H9 (cell line): ENCODE data around the gene PMS1. TPM values are rescaled to one million over a fixed set of nuclear protein-coding genes. Genes with fewer than 3 reads are reported as not detected.

Experiments
- DNase-seq: peaks from one replicate; pipeline ENCODE4 v3.0.0-alpha.2; 2017
- H2AFZ ChIP-seq: one replicate; pipeline ENCODE4 v1.6.1; 2013; ENCODE audit warnings: mild to moderate bottlenecking, low read length, control low read depth, moderate library complexity
- H2AK5ac ChIP-seq: 2 replicates; pipeline ENCODE4 v1.6.1; 2013; ENCODE audit warnings: low read length, control low read depth, mixed read lengths; ENCODE audit not compliant: insufficient read length
- H2BK120ac ChIP-seq: one replicate; pipeline ENCODE4 v1.6.1; 2013; ENCODE audit warnings: low read depth, mild to moderate bottlenecking, low read length, control low read depth, inconsistent platforms; ENCODE audit not compliant: poor library complexity, severe bottlenecking
- H2BK12ac ChIP-seq: 2 replicates; pipeline ENCODE4 v1.6.1; 2013; ENCODE audit warnings: low read length, control low read depth, mixed read lengths, low read depth; ENCODE audit not compliant: insufficient read length
- H2BK15ac ChIP-seq: 2 replicates; pipeline ENCODE4 v1.6.1; 2013; ENCODE audit warnings: low read depth, low read length, control low read depth
- H2BK20ac ChIP-seq: one replicate; pipeline ENCODE4 v1.6.1; 2013; ENCODE audit warnings: low read depth, mild to moderate bottlenecking, low read length, control low read depth, inconsistent platforms; ENCODE audit not compliant: poor library complexity, severe bottlenecking
- H2BK5ac ChIP-seq: 2 replicates; pipeline ENCODE4 v1.6.1; 2013; ENCODE audit warnings: low read length, control low read depth, mixed read lengths; ENCODE audit not compliant: insufficient read length
- H3K14ac ChIP-seq: 2 replicates; pipeline ENCODE4 v1.6.1; 2013; ENCODE audit warnings: low read length, control low read depth; ENCODE audit not compliant: insufficient read depth
- H3K18ac ChIP-seq: 2 replicates; pipeline ENCODE4 v1.6.1; 2013; ENCODE audit warnings: low read depth, mild to moderate bottlenecking, mixed read lengths, low read length, control low read depth; ENCODE audit not compliant: insufficient read length
- H3K23ac ChIP-seq: 2 replicates; pipeline ENCODE4 v1.6.1; 2013; ENCODE audit warnings: low read length, control low read depth, mixed read lengths, low read depth; ENCODE audit not compliant: insufficient read length
- H3K23me2 ChIP-seq: 2 replicates; pipeline ENCODE4 v1.6.1; 2013; ENCODE audit warnings: low read depth, mild to moderate bottlenecking, mixed read lengths, low read length, control low read depth; ENCODE audit not compliant: insufficient read length, poor library complexity, severe bottlenecking
- H3K27ac ChIP-seq: 2 replicates; pipeline ENCODE4 v1.5.1; 2013; ENCODE audit warnings: low read length, control low read depth, mixed read lengths, low read depth; ENCODE audit not compliant: insufficient read length
- H3K27me3 ChIP-seq: 2 replicates; pipeline ENCODE4 v1.6.1; 2013; ENCODE audit warnings: low read length, control low read depth, inconsistent platforms; ENCODE audit not compliant: insufficient read depth
- H3K4ac ChIP-seq: 2 replicates; pipeline ENCODE4 v1.6.1; 2013; ENCODE audit warnings: low read depth, mild to moderate bottlenecking, control low read depth, inconsistent platforms, low read length, moderate library complexity
- H3K4me1 ChIP-seq: 2 replicates; pipeline ENCODE4 v1.6.1; 2013; ENCODE audit warnings: low read length, control low read depth, inconsistent platforms; ENCODE audit not compliant: insufficient read depth
- H3K4me2 ChIP-seq: 2 replicates; pipeline ENCODE4 v1.6.1; 2013; ENCODE audit warnings: low read length, control low read depth, mixed read lengths; ENCODE audit not compliant: insufficient read length, insufficient read depth
- H3K56ac ChIP-seq: 2 replicates; pipeline ENCODE4 v1.6.1; 2013; ENCODE audit warnings: low read depth, mild to moderate bottlenecking, mixed read lengths, low read length, control low read depth; ENCODE audit not compliant: insufficient read length
- H3K79me1 ChIP-seq: 2 replicates; pipeline ENCODE4 v1.6.1; 2013; ENCODE audit warnings: low read depth, mild to moderate bottlenecking, moderate library complexity, low read length, control low read depth, inconsistent platforms; ENCODE audit not compliant: insufficient read depth, poor library complexity, severe bottlenecking
- H3K79me2 ChIP-seq: 2 replicates; pipeline ENCODE4 v1.6.1; 2013; ENCODE audit warnings: low read length, control low read depth, inconsistent platforms; ENCODE audit not compliant: insufficient read depth
- H3K9ac ChIP-seq: 2 replicates; pipeline ENCODE4 v1.6.1; 2013; ENCODE audit warnings: low read length, control low read depth, mixed read lengths; ENCODE audit not compliant: insufficient read length; ENCODE audit errors: extremely low read depth
- H3K9me3 ChIP-seq: one replicate; pipeline ENCODE4 v1.6.1; 2013; ENCODE audit warnings: low read depth, low read length, inconsistent platforms; ENCODE audit not compliant: control insufficient read depth
- H3T11ph ChIP-seq: one replicate; pipeline ENCODE4 v1.6.1; 2013; ENCODE audit warnings: mild to moderate bottlenecking, low read length, control low read depth, inconsistent platforms
- H4K20me1 ChIP-seq: one replicate; pipeline ENCODE4 v1.6.1; 2013; ENCODE audit not compliant: control insufficient read depth, insufficient read length, insufficient read depth
- H4K5ac ChIP-seq: 2 replicates; pipeline ENCODE4 v1.6.1; 2013; ENCODE audit warnings: low read depth, mild to moderate bottlenecking, mixed read lengths, low read length, control low read depth; ENCODE audit not compliant: insufficient read length
- H4K8ac ChIP-seq: replicated peaks from 2 replicates; pipeline ENCODE4 v1.6.1; 2013; ENCODE audit warnings: low read length, control low read depth, mixed read lengths, low read depth; ENCODE audit not compliant: insufficient read length
- H4K91ac ChIP-seq: 2 replicates; pipeline ENCODE4 v1.6.1; 2013; ENCODE audit warnings: low read depth, mild to moderate bottlenecking, moderate library complexity, mixed read lengths, low read length, control low read depth; ENCODE audit not compliant: insufficient read length
- H3K27ac Mint-ChIP-seq, 3 experiments: 2 replicates in 2 of 3; 3 replicates in 1 of 3; pipeline ENCODE4 v1.8.0; 2020 to 2021; ENCODE audit warnings: mixed read lengths in 3 of 3, mild to moderate bottlenecking in 1 of 3, moderate library complexity in 1 of 3
- H3K27me3 Mint-ChIP-seq: 2 replicates; pipeline ENCODE4 v1.8.0; 2021; ENCODE audit warnings: low read depth, mild to moderate bottlenecking, moderate library complexity, mixed read lengths
- H3K36me3 Mint-ChIP-seq, 3 experiments: 2 replicates in 2 of 3; 3 replicates in 1 of 3; pipeline ENCODE4 v1.8.0; 2020 to 2021; ENCODE audit warnings: low read depth in 3 of 3, mixed read lengths in 3 of 3; ENCODE audit not compliant: insufficient read depth in 1 of 3
- H3K4me1 Mint-ChIP-seq, 2 experiments: 2 replicates each; pipeline ENCODE4 v1.8.0; 2020; ENCODE audit warnings: mixed read lengths in 2 of 2
- H3K4me3 Mint-ChIP-seq, 2 experiments: 2 replicates in 1 of 2; 3 replicates in 1 of 2; pipeline ENCODE4 v1.8.0; 2020 to 2021; ENCODE audit warnings: mild to moderate bottlenecking in 2 of 2, mixed read lengths in 2 of 2, moderate library complexity in 1 of 2
- H3K9me3 Mint-ChIP-seq, 2 experiments: 2 replicates in 1 of 2; 3 replicates in 1 of 2; pipeline ENCODE4 v1.8.0; 2020; ENCODE audit warnings: mild to moderate bottlenecking in 2 of 2, mixed read lengths in 2 of 2, moderate library complexity in 1 of 2
- WGBS: extraction: QIAGEN DNeasy Blood & Tissue Kit; methylation state at CpG from one replicate; pipeline ENCODE4 v1.1.7; 2013; ENCODE audit warnings: missing lambda C conversion rate, low lambda C conversion rate, mixed read lengths; ENCODE audit not compliant: insufficient read length; ENCODE audit errors: extremely low coverage; 5-methylcytosine and 5-hydroxymethylcytosine counted together
- total RNA-seq: library from RNA; stranded (reverse); gene quantifications from 2 replicates; pipeline ENCODE4 v1.2.1, GENCODE V29; 2021
- TF ChIP-seq, protein P1 (sequence below): fragments of 200-600 bp; sonication (generic); conservative IDR thresholded peaks from 3 replicates; pipeline ENCODE4 v1.8.0; 2021; ENCODE audit warnings: antibody characterized with exemption, mild to moderate bottlenecking

Gene PMS1
- total RNA-seq, 1 experiment from 2014 or later: 47.2 TPM

DNA sequence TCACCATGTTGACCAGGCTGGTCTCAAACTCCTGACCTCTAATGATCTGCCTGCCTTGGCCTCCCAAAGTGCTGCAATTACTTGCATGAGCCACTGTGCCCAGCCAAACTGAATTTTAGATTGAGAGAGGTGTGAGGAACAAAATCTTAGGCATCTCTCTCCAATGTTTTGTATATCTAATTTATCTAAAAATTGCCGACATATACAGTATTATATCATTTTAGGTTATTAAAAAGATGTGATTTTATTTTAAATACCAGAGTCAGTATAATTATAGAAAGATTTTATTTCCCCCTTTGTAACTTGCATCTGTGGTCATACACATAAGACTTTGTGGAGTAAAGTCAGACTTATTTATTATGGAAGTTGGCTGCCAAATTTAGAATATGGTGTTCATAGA is 10.1 kb downstream of the PMS1 start:
- H2BK15ac ChIP-seq: no peak overlapping the region
- no peak overlapping the region for H3K23ac ChIP-seq
- H2AFZ ChIP-seq: no peak overlapping the region
- H3K27me3 Mint-ChIP-seq: no peaks in the 10 kb centered on the region
- no peaks in the 10 kb centered on the region for H3K4me1 ChIP-seq
- WGBS: no CpG with 5 or more reads among the region's 1 CpG
- H3K14ac ChIP-seq: no peak overlapping the region
- no peaks in the 10 kb centered on the region for H3K27me3 ChIP-seq
- H3K4me1 Mint-ChIP-seq: peaks cover 0 to 2% of the 10 kb centered on the region in 2 experiments; a peak in 1 of 4 replicates
- H2BK120ac ChIP-seq: no peak overlapping the region
- H2BK20ac ChIP-seq: no peak overlapping the region
- no peak overlapping the region for H3K27ac ChIP-seq
- H2AK5ac ChIP-seq: no peak overlapping the region
- H4K91ac ChIP-seq: no peak overlapping the region
- no peak overlapping the region for H4K8ac ChIP-seq
- no peak for DNase-seq
- no peak overlapping the region for H3T11ph ChIP-seq
- H2BK5ac ChIP-seq: no peak overlapping the region
- H3K79me1 ChIP-seq: no peaks in the 10 kb centered on the region
- no peaks in the 10 kb centered on the region for H3K23me2 ChIP-seq
- H3K79me2 ChIP-seq: peaks cover 2% of the 10 kb centered on the region; the same call in 1 of the 2 replicates
- H4K20me1 ChIP-seq: no peaks in the 10 kb centered on the region
- no peaks in the 10 kb centered on the region for H3K9me3 Mint-ChIP-seq
- no peak overlapping the region for H3K9ac ChIP-seq
- H3K18ac ChIP-seq: no peak overlapping the region
- H4K5ac ChIP-seq: no peak overlapping the region
- no peak overlapping the region for H3K4me2 ChIP-seq
- H3K9me3 ChIP-seq: no peaks in the 10 kb centered on the region
- TF ChIP-seq, protein P1, sequence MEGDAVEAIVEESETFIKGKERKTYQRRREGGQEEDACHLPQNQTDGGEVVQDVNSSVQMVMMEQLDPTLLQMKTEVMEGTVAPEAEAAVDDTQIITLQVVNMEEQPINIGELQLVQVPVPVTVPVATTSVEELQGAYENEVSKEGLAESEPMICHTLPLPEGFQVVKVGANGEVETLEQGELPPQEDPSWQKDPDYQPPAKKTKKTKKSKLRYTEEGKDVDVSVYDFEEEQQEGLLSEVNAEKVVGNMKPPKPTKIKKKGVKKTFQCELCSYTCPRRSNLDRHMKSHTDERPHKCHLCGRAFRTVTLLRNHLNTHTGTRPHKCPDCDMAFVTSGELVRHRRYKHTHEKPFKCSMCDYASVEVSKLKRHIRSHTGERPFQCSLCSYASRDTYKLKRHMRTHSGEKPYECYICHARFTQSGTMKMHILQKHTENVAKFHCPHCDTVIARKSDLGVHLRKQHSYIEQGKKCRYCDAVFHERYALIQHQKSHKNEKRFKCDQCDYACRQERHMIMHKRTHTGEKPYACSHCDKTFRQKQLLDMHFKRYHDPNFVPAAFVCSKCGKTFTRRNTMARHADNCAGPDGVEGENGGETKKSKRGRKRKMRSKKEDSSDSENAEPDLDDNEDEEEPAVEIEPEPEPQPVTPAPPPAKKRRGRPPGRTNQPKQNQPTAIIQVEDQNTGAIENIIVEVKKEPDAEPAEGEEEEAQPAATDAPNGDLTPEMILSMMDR: no peak
- H2BK12ac ChIP-seq: no peak overlapping the region
- no peak overlapping the region for H3K56ac ChIP-seq
- peaks cover 14 to 49% (median 45%) of the 10 kb centered on the region in 3 experiments; a peak in 6 of 7 replicates for H3K36me3 Mint-ChIP-seq
- no peak overlapping the region for H3K4ac ChIP-seq
- H3K27ac Mint-ChIP-seq: no peak overlapping the region
- H3K4me3 Mint-ChIP-seq: no peak overlapping the region
